Liver (tissue), 9 donors: Measurements from ENCODE around the gene DUSP16. TPM values are rescaled to one million over a fixed set of nuclear protein-coding genes. Genes with fewer than 3 reads are reported as not detected.

ENCODE experiments used
- DNase-seq: peaks from one replicate; pipeline ENCODE4 v3.0.0-alpha.2; 2017; ENCODE audit warnings: low spot score
- H3K27ac ChIP-seq, 2 donors: one replicate each; pipeline ENCODE4 v1.7.0; 2013; ENCODE audit warnings: inconsistent platforms in 2 of 2, low read length in 2 of 2, control low read depth in 1 of 2, low read depth in 1 of 2, mild to moderate bottlenecking in 1 of 2
- H3K27me3 ChIP-seq, 4 donors: one replicate each; pipeline versions ENCODE4 v1.6.1 to v1.7.0; 2013; ENCODE audit warnings: low read length in 3 of 4, inconsistent platforms in 1 of 4, mild to moderate bottlenecking in 1 of 4, moderate library complexity in 1 of 4; ENCODE audit not compliant: control insufficient read depth in 4 of 4, insufficient read depth in 4 of 4
- H3K36me3 ChIP-seq, 4 donors: one replicate each; pipeline versions ENCODE4 v1.6.1 to v1.7.0; 2013; ENCODE audit warnings: low read length in 3 of 4, mild to moderate bottlenecking in 3 of 4, low read depth in 1 of 4, moderate library complexity in 1 of 4; ENCODE audit not compliant: control insufficient read depth in 4 of 4, insufficient read depth in 3 of 4
- H3K4me1 ChIP-seq, 4 donors: one replicate each; pipeline versions ENCODE4 v1.6.1 to v1.7.0; 2013; ENCODE audit warnings: low read length in 3 of 4, mild to moderate bottlenecking in 3 of 4, moderate library complexity in 1 of 4; ENCODE audit not compliant: control insufficient read depth in 4 of 4, insufficient read depth in 4 of 4
- H3K4me3 ChIP-seq, 3 donors: one replicate each; pipeline versions ENCODE4 v1.6.1 to v1.7.0; 2013; ENCODE audit warnings: low read length in 3 of 3, control low read depth in 1 of 3, low read depth in 1 of 3, mild to moderate bottlenecking in 1 of 3
- H3K9ac ChIP-seq, 2 donors: one replicate each; pipeline ENCODE4 v1.7.0; 2013; ENCODE audit warnings: low read length in 2 of 2, mild to moderate bottlenecking in 2 of 2, moderate library complexity in 2 of 2, control low read depth in 1 of 2, low read depth in 1 of 2
- H3K9me3 ChIP-seq, 4 donors: one replicate each; pipeline versions ENCODE4 v1.6.1 to v1.7.0; 2013; ENCODE audit warnings: low read length in 3 of 4; ENCODE audit not compliant: control insufficient read depth in 4 of 4
- CTCF ChIP-seq: fragments of 150-350 bp; IDR thresholded peaks from 2 replicates; pipeline ENCODE4 v1.5.1; 2017; ENCODE audit warnings: improper control_type of control experiment, low read depth, low read length; ENCODE audit not compliant: missing input control
- EGR1 ChIP-seq, 2 donors: IDR thresholded peaks; 2 replicates each; pipeline ENCODE4 v1.6.1; 2016 to 2018; ENCODE audit warnings: antibody characterized with exemption in 2 of 2, low read depth in 2 of 2
- FOXA2 ChIP-seq: IDR thresholded peaks from 2 replicates; pipeline ENCODE4 v1.6.1; 2016; ENCODE audit warnings: antibody characterized with exemption
- GABPA ChIP-seq, 2 donors: IDR thresholded peaks in 1 of 2; conservative IDR thresholded peaks in 1 of 2; 2 replicates each; pipeline ENCODE4 v1.6.1; 2016; ENCODE audit warnings: antibody characterized with exemption in 2 of 2, mild to moderate bottlenecking in 1 of 2, moderate library complexity in 1 of 2
- HNF4A ChIP-seq, 2 donors: conservative IDR thresholded peaks; 2 replicates each; pipeline ENCODE4 v1.6.1; 2016; ENCODE audit warnings: antibody characterized with exemption in 2 of 2, mild to moderate bottlenecking in 2 of 2
- HNF4G ChIP-seq: IDR thresholded peaks from 2 replicates; pipeline ENCODE4 v1.6.1; 2016; ENCODE audit warnings: antibody characterized with exemption
- JUND ChIP-seq, 2 donors: IDR thresholded peaks; 2 replicates each; pipeline ENCODE4 v1.6.1; 2016; ENCODE audit warnings: antibody characterized with exemption in 2 of 2
- NR2F2 ChIP-seq: IDR thresholded peaks from 2 replicates; pipeline ENCODE4 v1.6.1; 2016; ENCODE audit warnings: antibody characterized with exemption
- RAD21 ChIP-seq, 2 donors: IDR thresholded peaks; 2 replicates each; pipeline ENCODE4 v1.6.1; 2016; ENCODE audit warnings: antibody characterized with exemption in 2 of 2, mild to moderate bottlenecking in 2 of 2
- REST ChIP-seq: IDR thresholded peaks from 2 replicates; pipeline ENCODE4 v1.6.1; 2016; ENCODE audit warnings: antibody characterized with exemption, mild to moderate bottlenecking
- SP1 ChIP-seq: IDR thresholded peaks from 2 replicates; pipeline ENCODE4 v1.6.1; 2018; ENCODE audit warnings: antibody characterized with exemption, mild to moderate bottlenecking
- YY1 ChIP-seq: IDR thresholded peaks from 2 replicates; pipeline ENCODE4 v1.6.1; 2016; ENCODE audit warnings: antibody characterized with exemption, mild to moderate bottlenecking
- WGBS: extraction: QIAGEN DNeasy Blood & Tissue Kit; methylation state at CpG from one replicate; pipeline ENCODE4 v1.1.7; 2013; 5-methylcytosine and 5-hydroxymethylcytosine counted together
- polyA plus RNA-seq, 2 donors: library from polyadenylated mRNA; stranded (reverse) in 1 of 2; unstranded in 1 of 2; fragments of 200-250 nt in 1 of 2; fragments of >200 nt in 1 of 2; fragmentation: Nextera tagmentation in 1 of 2; extraction: Ambion mirVana in 1 of 2; gene quantifications; one replicate each; pipeline versions ENCODE4 v1.2.1 to v1.2.3, GENCODE V29; 2013 to 2015
- total RNA-seq, 2 donors: library from RNA; depleted of rRNA; stranded (reverse); fragments of >200 nt; gene quantifications; one replicate each; pipeline ENCODE4 v1.2.3, GENCODE V29; 2014
- TF ChIP-seq, protein P1 (sequence below): IDR thresholded peaks from 2 replicates; pipeline ENCODE4 v1.6.1; 2016; ENCODE audit warnings: antibody characterized with exemption
- TF ChIP-seq, protein P2 (sequence below): IDR thresholded peaks from 2 replicates; pipeline ENCODE4 v1.6.1; 2016; ENCODE audit warnings: antibody characterized with exemption
- donor health status: healthy.
- donor health status: healthy.
- donor health status: healthy.
- donor health status: healthy.
- donor health status: healthy.

The DUSP16 gene
- total and polyA plus RNA-seq, 4 donors, result 7.8 to 56.4 (median 19.1) TPM

GRCh38 chr12:12508612-12509011 lies 54.1 kb downstream of the DUSP16 start:
- no peak overlapping the region for H3K4me3 ChIP-seq
- H3K9ac ChIP-seq, result no peak overlapping the region
- H3K36me3 ChIP-seq, result peaks cover 0 to 11% (median 0%) of the 10 kb centered on the region in 4 donors
- no peaks in the 10 kb centered on the region for H3K9me3 ChIP-seq
- H3K27ac ChIP-seq, result no peak overlapping the region
- TF ChIP-seq, protein P1, sequence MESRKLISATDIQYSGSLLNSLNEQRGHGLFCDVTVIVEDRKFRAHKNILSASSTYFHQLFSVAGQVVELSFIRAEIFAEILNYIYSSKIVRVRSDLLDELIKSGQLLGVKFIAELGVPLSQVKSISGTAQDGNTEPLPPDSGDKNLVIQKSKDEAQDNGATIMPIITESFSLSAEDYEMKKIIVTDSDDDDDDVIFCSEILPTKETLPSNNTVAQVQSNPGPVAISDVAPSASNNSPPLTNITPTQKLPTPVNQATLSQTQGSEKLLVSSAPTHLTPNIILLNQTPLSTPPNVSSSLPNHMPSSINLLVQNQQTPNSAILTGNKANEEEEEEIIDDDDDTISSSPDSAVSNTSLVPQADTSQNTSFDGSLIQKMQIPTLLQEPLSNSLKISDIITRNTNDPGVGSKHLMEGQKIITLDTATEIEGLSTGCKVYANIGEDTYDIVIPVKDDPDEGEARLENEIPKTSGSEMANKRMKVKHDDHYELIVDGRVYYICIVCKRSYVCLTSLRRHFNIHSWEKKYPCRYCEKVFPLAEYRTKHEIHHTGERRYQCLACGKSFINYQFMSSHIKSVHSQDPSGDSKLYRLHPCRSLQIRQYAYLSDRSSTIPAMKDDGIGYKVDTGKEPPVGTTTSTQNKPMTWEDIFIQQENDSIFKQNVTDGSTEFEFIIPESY, result no peak
- TF ChIP-seq, protein P2, sequence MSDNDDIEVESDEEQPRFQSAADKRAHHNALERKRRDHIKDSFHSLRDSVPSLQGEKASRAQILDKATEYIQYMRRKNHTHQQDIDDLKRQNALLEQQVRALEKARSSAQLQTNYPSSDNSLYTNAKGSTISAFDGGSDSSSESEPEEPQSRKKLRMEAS, result no peak
- TF ChIP-seq GABPA (IDR thresholded peaks at IDR 0.05 in 1 of 2, conservative IDR thresholded peaks at IDR 0.05 in 1 of 2) (no peak), HNF4G (no peak), SP1 (no peak), RAD21 (IDR thresholded peaks at IDR 0.05) (no peak), CTCF (no peak), REST (no peak), FOXA2 (no peak), NR2F2 (no peak), JUND (IDR thresholded peaks at IDR 0.05) (no peak), YY1 (no peak), HNF4A (conservative IDR thresholded peaks at IDR 0.05) (no peak), EGR1 (IDR thresholded peaks at IDR 0.05; ENCODE audit: low read depth in 2 of 2) (no peak)
- DNase-seq, result no peak
- no peaks in the 10 kb centered on the region for H3K27me3 ChIP-seq
- H3K4me1 ChIP-seq, result peaks cover 4 to 34% (median 12%) of the 10 kb centered on the region in 4 donors
- 92% methylated on average over 2 of the region's 2 CpGs for WGBS

- 90% methylated on average over 1 of the region's 1 CpG for WGBS
- Histone ChIP-seq H3K9ac (no peak overlapping the region), H3K27me3 (no peaks in the 10 kb centered on the region), H3K36me3 (peaks cover 0 to 4% (median 2%) of the 10 kb centered on the region in 4 donors), H3K27ac (peak overlapping the region; percentile 88 to 96), H3K4me3 (no peak overlapping the region), H3K9me3 (no peaks in the 10 kb centered on the region), H3K4me1 (peaks cover 6 to 26% (median 12%) of the 10 kb centered on the region in 4 donors)
- TF ChIP-seq YY1 (peak; percentile 25), NR2F2 (no peak)
- DNase-seq, result no peak
Measured at GRCh38 chr12:12507121-12507520, 55.5 kb downstream of the DUSP16 start.
